SIG-M5 treated with dmso at 0.1 percent for 504 hours (cell line): ENCODE data around the gene DLX4.

Experiments
- DNase-seq: peaks from one replicate; lab custom pipeline; 2025; ENCODE audit not compliant: unreplicated experiment; lab: John Stamatoyannopoulos, UW

The DLX4 gene

GRCh38 chr17:49968405-49969133, 421 bp upstream of the DLX4 start:
- peak; percentile 85 for DNase-seq

DNA sequence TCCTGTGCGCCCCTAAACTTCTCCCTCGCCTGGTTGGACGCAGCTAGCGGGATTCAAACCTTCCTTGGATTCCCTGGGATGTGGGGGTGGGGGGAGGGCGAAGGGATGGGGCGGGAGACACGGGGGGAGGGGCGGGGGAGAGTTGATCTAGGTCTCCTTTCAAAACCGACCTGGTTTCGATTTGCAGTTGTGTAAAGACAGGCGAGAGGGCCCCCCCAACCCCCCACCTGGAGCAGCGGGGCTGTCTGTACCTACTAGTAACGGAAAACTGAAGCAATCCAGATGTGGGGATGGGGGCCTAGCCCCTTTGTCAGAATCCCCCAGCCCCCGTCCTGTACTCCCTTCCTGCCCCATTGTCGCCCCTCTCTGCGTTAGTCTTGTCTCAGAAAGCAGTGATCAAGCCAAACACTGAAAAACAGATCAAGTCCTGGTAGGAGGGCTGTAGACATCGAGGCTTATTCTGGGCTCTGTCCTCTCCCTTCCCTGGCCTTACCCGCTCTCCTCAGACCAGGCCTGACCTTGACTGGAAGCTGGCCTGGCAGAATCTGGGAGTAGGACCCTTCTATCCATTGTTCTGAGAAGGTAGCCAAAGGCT, 902 bp downstream of the DLX4 start:
- no peak for DNase-seq

DNA sequence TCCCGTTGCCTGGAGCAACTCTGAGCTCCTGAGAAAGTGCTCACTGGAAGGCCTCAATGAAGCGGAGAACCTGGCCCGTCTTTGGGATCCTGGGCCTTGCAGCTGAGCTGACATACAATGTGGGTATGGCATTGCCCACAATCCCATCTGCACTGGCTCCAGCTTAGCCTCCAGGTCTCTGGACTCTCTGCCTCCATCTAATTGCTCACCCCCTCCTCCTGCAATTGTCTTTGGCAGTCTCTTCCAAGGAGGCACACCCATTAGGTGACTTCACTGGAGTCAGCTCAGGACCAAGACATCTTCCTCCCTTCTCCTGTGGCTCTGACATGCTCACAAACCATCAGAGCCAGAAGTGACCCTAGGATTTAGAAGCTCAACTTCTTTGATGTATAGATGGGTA, 1.5 kb downstream of the DLX4 start:
- no peak for DNase-seq

DNA sequence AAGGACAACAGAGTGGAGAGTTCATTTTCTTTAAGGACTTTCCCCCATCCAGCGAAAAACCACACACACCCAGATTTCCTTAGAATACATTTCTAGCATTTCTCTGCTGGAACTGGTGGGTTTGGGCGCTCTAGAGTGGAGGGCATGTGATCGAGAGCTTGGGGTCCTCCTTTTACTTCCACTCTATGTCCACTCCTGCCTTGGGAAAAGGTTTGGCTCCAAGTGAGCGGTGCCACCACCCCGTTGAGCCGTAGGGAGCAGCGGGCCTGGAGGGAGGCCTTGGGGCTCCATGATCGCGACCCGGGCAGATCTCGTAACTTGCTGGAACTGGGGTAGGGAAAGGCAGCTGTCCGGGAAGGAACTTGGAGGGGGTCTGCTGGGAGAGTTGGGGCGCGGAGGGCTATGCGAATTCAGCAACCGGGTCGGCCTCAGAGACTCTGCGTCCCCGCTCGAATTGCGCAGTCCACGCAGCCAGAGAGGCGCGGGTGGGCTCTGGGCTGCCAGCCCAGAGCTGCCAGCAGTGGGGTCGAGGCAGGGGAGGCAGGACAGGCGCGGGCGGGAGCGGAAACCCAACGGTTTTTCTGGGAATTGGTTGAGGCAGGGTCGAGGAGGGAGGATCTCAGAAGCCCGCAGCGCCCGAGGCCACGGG, 2.3 kb downstream of the DLX4 start:
- no peak for DNase-seq

DNA sequence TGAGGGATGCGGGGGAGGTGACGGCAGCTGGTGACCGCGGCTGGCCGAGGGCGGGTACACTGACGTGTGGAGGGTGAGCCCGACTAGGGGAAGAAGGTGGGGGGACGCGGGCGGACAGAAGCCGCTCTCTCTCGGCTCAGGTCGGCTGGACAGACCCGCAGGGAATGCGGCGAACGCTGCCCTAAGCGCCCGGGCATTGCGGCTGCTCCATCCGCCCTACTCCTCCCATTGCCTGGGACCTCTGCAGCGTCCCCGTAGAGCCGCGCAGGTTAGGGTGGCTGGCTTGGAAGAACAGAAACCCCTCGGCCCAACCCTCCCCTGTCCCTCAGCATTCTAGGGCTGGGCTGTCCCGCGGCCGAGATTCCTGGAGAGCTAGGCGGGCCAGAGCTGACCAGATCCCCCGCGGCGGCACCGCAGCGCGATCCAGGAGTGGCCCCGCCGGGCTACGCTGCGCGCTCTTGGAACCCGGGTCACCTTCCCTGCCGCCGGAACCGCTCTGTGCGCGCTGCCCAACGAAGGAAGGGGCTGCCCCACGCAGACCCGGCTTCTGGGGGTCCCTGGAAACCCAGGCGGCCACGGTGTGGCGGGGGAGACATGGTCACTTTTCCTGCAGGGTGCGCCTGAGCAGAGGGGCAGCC, 3.0 kb downstream of the DLX4 start:
- no peak for DNase-seq

DNA sequence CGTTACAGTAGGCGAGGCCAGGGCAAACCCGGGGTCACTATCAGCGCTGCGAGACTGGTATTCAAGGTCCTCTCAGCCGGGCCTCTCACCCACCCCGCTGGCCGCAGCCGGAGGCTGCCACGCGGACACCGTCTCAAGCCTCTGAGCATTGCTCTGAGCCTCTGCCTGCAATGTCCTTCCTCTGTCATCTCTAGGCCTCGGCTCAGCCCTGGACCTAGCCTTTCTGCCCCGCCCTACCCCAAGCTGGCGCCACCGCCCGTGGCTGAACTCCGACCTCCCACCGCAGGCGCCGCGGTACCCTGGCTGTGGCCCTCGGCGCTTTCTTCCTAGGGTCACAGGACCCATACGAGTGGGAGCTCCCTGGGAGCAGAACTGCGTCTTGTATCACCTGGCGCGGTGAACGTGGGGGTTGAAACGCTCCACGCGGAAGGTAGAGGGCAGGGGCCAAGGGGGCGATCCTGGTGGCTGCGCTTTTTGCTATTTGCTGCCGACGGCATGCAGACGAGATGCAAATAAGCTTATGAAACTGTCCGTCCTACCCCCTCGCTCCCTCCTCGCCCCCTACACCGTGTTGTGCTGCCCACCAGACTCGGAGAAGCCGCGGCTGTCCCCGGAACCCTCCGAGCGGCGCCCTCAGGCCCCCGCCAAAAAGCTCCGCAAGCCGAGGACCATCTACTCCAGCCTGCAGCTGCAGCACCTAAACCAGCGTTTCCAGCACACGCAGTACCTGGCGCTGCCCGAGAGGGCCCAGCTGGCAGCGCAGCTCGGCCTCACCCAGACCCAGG, 3.7 kb downstream of the DLX4 start:
- no peak for DNase-seq

DNA sequence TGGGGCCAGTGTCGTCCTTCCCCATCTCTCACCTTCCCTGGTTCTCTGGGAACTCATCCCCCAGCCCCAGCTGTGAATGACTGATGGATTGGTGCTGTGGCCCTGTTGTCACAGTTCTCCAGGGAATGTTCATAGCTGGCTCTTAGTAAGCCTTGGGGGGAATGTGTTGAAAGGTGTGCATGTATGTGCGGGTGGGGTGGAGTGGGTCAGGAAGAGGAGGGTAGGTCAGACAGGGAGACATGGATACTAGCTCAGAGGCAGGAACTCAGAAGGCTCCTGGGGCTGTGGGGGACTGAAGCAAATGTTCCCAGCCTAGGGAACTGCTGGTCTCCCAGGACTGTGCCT, 4.3 kb downstream of the DLX4 start:
- DNase-seq: no peak

- DNase-seq: no peak
Observed at GRCh38 chr17:49975531-49975930, 6.5 kb downstream of the DLX4 start.

DNA sequence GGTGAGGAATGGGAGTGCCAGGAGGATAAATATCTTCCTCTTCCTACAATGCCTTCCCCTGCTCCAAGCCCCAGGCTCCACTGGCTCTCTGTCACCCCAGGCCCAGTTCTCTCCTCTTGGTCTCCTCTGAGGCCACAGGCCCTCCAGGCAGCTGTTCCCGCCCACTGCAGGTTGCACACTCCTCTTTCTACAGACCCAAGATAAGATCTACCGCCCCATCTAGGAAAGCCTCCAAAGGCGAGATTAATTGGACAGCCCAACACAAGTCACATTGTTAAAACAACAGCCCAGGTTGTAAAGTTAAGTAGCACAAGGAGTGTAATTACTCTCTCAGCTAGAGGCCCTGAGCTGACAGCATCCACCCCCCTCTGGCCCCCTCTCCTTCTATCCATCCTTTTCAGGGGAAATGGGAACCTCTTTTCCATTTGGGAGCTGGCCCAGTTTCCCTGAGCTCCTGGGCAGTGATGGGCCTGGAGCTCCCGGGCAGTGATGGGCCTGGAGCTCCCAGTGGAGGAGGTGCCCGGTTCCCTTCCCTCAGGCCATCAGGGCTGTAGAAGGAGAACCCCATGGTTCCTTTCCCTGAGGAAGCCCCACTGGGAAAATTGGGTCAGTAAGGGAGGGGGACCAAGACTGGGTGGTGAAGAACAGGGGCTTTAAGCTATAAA, 7.3 kb downstream of the DLX4 start:
- no peak for DNase-seq

GRCh38 chr17:49976828-49977202, 7.8 kb downstream of the DLX4 start:
- no peak for DNase-seq

DNA sequence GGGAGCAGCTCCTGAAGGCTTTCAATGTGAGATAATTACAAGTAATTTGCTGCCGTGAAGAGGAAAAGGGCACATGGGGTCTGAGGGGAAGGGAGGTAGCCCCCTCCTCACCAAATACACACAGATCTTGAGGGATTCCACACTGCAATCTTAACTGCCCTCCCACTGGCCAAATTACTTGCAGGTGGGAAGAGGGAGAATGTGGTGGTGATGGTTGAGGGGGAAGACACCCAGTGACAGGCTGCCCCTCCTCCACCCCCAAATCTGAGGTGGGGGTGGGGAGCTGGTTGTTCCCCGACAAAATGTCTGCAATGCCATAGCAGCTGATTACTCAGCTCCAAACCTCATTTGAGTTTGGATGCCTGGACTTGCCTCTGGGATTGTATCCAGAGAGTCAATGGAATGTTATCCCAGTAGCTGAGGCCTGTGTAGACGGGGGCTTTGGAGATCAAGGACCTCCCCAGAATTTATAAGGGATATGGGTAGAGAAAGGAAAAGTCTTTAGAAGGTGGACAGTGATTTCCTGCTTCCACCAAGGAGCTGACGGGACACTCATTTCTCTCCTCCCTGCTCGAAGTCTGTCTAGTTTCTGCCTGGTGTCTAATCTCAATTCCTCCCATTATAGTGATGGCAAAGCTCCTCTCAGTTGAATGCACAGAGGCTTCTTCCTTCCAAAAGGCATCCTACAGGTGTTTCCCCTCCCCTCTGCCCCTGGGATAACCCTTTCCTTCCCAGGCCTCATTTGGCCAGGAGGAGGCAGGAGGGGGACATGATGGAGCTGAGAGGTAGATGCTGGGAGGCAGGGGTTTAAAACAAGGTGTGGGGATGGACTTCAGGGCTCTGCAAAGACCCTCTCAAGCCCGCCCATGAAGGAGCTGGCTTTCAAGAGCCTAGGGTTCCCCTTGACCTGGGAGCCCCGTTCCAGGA, 8.7 kb downstream of the DLX4 start:
- no peak for DNase-seq

DNA sequence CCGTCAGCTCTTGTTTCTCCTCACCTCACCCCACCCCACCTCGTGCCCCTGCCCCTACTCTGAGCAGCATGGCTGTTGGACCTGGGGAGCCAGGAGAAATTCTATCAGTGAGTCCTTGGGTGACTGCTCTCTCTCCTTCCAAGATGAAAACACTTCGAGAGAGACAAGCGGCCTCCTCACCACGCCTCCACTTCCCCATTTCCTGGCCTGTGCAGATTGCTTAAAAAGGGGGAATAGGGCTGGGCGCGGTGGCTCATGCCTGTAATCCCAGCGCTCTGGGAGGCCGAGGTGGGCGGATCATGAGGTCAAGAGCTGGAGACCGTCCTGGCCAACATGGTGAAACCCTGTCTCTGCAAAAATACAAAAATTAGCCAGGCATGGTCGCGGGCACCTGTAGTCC, 9.5 kb downstream of the DLX4 start:
- DNase-seq: peak; percentile 52

DNA sequence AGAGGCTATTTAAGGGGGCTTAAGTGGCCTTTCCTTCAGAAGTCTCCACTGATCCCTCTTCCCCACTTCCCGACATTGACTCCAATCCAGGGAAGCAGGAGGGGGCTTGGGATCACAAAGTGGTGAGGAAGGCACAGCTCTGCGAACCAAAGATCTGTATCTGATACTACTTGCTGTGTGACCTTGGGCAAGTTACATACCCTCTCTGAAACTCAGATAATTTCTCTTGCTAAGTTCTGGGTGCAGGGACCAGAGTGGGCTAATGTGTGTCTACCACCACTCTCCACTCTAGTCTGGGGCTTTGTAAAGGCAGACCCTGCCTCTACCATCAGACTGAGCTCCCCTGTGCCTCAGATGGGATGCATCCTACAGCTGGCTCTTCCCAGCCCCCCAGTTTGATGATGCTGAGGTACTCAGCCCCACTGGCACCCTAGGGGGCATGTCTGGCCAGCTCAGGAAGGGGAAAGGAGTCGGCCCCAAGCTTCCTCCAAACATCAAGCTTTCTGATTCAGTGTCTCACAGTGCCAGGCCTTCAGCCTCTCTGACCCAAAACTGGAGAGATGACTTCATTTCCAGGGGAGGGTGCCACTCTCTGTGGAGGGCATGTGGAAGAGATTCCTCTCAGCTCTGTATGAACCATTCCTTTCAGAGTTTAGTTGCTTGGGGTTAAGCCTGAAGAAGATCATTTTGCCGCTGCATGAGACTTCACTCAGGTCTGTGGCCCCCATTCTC, 10.9 kb downstream of the DLX4 start:
- no peak for DNase-seq

GRCh38 chr17:49980703-49981197, 11.8 kb downstream of the DLX4 start:
- DNase-seq: no peak

DNA sequence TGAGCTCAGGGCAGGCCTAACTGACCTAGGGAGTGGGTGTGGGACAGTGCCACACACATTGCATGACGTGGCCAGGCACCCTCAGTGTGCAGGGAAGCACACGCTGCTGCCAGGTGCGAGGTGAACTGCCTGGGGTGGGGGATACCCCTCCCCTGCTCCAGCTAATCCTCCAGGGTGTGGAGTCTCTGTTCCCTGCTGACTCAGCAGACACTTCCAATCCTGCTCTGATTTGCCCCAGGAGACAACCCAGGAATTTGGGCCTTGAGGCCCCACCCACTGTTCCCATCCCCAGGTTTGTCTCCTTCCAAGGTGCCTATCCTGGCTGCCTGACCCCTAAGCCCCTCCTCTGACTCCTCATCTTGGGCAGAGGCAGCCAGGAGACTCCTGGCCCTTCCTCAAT, 15.3 kb downstream of the DLX4 start:
- DNase-seq: no peak

- no peak for DNase-seq
Observed at GRCh38 chr17:49984776-49985175, 15.8 kb downstream of the DLX4 start.

DNA sequence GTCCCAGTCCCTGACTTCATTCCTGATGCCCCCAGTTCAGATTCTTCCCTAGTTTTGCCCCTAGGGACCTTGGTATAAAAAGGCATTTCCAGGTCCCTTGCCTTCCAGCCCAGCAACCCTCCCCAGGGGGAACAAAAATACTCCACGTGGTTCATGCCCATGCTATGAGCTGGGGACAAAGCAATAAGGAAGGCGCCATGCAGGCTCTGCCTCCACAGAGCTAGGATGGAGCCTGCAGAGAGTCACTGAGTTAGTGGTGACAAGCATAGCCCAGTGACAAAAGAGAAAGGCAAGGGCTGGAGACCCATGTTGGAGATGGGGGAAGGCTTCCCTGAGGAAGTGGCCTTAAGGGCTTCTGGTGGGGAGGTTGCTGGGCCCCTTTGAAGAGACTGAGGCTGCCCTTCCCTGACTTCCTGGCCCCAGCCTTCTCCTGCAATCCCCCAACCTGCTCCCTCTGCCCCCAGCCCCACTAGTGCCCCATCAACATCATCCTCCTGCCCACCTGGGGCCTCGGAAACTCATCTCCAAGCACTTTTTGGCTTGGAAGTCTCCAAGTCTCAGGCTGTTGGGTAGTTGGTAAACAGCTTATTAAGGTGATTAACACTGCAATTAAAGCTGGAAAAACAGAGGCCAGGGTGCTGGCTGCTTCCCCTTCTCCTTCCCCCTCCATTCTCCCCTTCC, 16.5 kb downstream of the DLX4 start:
- DNase-seq: no peak
